Head of caudate nucleus (tissue), 42 donors: ENCODE measurements around the gene TBRG4.
A peak's percentile ranks its signal among the peaks of the same experiment; 100 is the strongest.

Source experiments
- DNase-seq, 42 donors: peaks; one replicate each; pipeline versions ENCODE4 v3.0.0 to v3.0.0-alpha.2; 2020 to 2021; ENCODE audit warnings: mixed read lengths in 7 of 42
- intact Hi-C: fragments of 100-400 bp; cut with DNase I; formaldehyde crosslinking; loops from one replicate; pipeline ENCODE4 v1.15.0; 2022

Gene TBRG4

GRCh38 chr7:45082031-45082830, 29.3 kb downstream of the TBRG4 start:
- intact Hi-C loops = no loop called here

GRCh38 chr7:45081670-45081974, 29.9 kb downstream of the TBRG4 start:
- peak in 3 of 42 donors; percentile 28 to 33 (median 28) for DNase-seq
- intact Hi-C loops = no loop called here

More at GRCh38 chr7:45082031-45082830, 29.3 kb downstream of the TBRG4 start:
- DNase-seq = peak in 39 of 42 donors; percentile 46 to 90 (median 80)

DNA sequence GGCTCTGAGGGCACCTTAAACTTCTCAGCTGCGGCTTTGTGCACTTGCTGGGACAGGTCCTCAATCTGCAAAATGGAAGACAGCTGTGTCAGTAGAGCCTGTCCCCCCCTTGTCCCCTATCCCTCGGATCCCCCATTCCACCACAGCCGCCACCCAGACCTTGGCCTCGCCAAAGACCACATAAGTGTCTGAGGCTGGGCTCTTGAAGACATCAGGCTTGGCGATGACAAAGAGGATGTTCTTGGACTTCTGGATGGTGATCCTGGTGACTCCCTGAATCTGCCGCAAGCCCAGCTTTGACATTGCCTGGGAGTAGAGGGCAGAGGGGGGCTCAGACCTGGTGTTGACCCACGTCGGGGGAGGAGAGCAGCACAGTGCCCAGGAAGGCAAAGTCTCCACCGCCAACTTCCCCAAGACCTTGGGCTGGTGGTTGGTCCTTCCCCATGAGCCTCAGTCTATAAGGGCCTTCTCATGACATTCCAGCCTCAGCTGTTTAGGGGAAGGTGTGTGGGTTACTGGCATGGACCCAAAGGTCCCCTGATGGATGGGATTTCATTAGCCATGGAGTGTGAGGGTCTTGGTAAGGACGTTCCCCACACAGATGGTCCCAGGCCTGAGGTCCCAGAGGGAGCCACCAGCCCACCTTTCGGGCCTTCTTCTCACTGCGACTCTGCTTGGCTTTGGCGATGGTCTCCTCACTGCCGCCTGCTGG, 30.4 kb downstream of the TBRG4 start:
- intact Hi-C loops = no loop called here
- DNase-seq = peak in 3 of 42 donors; percentile 22 to 29 (median 29)

DNA sequence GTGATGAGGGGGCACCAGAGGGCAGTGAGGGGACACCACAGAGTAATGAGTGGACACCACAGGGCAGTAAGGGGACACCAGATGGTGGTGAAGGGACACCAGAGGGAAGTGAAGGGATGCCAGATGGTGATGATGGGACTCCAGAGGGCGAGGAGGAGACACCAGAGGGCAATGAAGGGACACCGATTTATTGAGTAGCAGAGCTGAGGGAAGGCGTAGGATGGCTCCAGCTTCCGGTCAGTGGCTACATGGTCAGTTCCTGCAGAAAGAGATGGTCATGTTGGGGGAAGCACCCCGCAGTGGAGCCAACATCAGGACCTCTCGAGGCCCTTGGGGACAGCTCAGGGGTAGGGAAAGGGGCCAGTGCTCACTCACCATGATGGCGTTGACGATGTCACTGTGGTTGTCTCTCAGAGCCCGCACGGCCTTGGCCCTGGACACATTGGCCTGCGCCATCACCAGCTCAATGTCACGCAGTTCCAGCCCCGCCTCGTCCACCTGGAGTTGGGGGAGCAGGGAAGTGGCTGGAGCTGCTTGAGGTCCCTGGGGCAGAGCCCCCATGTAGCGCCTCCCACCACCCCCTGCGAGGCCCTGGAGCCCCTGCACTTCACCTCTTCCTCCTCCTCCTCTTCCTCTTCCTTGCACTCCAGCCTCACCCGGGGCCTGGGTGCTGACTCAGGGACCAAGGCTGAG, 31.1 kb downstream of the TBRG4 start:
- intact Hi-C loops = no loop called here

DNA sequence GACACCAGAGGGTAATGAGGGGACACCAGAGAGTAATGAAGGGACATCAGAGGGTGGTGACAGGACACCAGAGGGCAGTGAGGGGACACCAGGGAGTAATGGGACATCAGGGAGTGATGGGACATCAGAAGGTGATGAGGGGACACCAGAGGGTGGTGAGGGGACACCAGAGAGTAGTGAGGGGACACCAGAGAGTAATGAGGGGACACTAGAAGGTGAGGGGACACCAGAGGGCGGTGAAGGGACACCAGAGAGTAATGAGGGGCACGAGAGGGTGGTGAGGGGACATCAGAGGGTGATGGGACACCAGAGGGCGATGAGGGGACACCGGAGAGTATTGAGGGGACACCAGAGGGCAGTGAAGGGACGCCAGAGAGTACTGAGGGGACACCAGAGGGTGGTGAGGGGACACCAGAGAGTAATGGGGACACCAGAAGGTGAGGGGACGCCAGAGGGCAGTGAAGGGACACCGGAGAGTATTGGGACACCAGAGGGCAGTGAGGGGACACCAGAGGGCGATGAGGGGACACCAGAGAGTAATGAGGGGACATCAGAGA, 33.3 kb downstream of the TBRG4 start:
- intact Hi-C loops = no loop called here
- DNase-seq = peak in 5 of 42 donors; percentile 18 to 49 (median 37)

More for the DNA sequence above, 31.1 kb downstream of the TBRG4 start:
- DNase-seq = peak in 3 of 42 donors; percentile 25 to 33 (median 28)

DNA sequence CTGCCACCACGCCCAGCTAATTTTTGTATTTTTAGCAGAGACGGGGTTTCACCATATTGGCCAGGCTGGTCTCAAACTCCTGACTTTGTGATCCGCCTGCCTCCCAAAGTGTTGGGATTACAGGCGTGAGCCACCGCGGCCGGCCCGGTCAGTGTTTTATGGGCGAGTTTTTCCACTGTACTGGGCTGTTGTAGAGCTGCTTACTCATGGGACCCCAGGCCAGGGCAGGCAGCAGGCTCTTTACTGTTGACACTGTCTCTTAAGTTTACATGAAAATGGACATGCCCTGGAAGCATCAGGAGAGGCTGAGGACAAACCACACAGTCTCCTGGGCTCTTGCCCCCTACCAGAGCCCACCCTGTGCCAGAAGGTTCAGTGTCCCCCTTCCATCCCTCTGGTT, 33.9 kb downstream of the TBRG4 start:
- intact Hi-C loops = no loop called here
- peak in 3 of 42 donors; percentile 9 to 30 (median 29) for DNase-seq

- peak in 3 of 42 donors; percentile 12 to 37 (median 28) for DNase-seq
- intact Hi-C loops = no loop called here
These were observed 34.6 kb downstream of the TBRG4 start for GRCh38 chr7:45076946-45077345.

DNA sequence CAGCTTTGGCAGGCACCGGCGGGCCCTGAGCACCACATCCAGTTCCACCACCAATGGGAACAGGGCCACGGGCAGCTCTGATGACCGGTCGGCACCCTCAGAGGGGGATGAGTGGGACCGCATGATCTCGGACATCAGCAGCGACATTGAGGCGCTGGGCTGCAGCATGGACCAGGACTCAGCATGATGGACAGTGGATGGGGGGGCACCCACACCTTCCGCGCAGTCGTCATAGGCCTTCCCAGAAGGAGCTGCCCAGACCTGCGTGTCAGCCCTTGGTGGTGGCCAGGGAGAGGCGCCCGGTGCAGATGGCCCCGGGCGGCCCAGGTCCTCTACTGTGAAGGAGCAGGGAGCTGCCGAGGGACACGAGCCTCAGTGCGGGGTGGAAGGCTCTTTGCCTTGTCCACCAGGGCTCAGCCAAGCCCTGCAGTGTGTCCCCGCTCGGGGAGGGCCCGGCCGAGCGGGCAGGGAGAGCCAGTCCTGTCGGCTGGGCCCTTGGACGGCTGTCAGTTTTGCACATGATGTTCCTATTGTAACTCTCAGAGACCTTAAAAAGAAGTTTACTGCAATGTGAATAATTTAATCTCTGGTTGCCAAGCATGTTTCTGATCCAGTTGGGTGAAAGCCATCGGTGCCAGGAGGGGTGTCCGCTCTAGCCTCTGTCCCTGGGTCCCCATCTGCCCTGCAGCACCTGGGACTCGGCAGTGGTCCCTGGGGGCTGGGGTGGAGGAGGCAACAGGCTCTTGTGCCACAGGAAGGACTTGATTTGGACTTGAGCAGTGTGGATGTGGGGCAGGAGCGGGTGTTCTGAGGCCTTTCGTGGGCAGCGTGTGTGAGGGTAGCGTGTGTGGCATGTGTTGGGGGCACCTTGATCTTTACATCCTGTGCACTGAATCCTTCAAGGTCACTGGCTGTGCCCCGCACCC, 35.4 kb downstream of the TBRG4 start:
- intact Hi-C loops = no loop called here
- DNase-seq = peak in 6 of 42 donors; percentile 13 to 39 (median 30)

DNA sequence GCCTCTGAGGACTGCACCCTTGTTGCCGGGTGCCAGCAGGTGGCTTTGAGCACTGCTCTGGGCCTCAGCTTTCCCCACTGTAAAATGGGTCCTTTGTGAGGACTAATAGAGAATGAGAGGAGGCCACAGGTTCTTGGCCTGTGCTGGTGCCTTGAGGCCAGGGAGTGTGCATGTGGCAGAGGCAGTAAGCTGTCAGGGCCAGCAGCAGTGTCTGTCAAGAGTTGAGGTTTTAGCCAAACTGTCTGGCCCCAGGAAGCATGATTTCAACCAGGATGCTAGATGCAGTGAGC, 36.2 kb downstream of the TBRG4 start:
- intact Hi-C loops = no loop called here
- no peak for DNase-seq

DNA sequence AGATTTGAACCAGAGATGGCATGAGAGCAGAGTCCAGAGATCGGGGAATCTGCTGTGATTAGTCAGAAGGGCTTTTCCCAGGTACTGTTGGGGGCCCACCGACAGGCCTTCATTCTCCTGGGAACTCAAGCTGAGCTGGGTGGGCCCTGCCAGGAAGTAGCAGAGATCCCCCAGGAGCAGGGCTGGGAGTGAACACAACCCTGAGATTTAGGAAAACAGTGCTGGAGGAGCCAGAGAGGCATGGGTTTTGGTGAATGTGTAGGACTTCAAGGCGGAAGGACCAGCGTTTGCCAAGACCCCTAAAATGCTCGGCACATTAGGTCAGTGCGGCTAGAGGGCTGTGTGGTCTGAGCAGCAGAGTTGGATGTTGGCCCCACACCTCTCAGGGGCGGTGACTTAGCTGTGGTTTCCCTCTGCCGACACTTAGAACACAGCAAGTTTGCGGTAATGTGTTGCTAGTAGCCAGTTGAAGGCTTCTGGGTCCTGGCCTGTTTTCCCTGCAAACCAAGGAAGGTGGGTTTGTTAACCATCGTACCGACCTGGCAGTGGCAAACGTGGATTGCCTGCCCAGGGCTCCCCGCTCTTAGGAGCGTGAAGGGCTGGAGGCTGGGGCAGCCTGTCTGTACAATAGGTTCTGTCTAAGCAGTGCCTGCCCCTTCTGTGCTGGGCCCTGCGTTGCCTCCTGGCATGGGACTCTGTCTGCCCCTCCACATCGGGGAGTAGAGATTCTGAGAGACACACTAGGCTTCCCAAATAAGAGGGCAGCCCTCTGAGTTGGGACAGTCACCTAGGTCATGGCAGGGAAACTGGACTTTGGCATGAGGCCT, 36.8 kb downstream of the TBRG4 start:
- peak in 2 of 42 donors; percentile 24 for DNase-seq
- intact Hi-C loops = no loop called here

GRCh38 chr7:45073786-45074527, 37.5 kb downstream of the TBRG4 start:
- DNase-seq = peak in 18 of 42 donors; percentile 30 to 74 (median 54)
- intact Hi-C loops = no loop called here

DNA sequence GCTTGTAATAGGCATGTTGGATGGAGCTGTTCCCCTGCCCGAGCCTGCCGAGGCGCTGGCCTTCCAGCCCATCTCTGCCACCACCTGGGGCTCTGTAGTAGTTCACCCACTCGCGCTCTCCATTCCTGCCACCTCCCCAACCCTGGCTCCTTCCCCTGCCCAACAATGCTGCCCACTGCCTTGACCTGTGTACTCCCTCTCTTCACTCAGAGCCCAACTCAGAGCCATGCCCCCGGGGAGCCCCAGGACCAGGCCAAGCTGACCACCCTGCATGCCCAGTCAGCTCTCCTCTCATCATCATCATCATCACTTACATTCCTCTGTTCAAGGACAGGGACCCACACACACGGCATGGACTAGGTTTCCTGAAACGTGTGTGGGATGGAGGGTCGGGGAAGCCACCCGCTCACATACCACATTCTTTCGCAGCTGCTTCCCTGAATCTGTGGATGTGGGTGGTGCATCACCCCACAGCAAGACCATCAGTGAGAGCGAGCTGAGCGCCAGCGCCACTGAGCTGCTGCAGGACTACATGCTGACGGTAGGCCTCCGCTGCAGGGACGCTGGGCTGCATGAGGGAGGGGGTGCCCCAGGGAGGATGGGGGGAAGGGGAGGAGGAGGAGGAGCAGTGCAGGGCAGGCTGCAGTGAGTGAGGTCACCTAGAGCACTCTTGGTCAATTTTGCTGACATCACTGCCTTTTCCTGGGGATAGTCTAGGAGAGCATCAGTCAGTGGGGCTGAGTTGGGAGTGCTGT, 38.3 kb downstream of the TBRG4 start:
- DNase-seq = peak in 12 of 42 donors; percentile 25 to 65 (median 46)
- intact Hi-C loops = no loop called here

DNA sequence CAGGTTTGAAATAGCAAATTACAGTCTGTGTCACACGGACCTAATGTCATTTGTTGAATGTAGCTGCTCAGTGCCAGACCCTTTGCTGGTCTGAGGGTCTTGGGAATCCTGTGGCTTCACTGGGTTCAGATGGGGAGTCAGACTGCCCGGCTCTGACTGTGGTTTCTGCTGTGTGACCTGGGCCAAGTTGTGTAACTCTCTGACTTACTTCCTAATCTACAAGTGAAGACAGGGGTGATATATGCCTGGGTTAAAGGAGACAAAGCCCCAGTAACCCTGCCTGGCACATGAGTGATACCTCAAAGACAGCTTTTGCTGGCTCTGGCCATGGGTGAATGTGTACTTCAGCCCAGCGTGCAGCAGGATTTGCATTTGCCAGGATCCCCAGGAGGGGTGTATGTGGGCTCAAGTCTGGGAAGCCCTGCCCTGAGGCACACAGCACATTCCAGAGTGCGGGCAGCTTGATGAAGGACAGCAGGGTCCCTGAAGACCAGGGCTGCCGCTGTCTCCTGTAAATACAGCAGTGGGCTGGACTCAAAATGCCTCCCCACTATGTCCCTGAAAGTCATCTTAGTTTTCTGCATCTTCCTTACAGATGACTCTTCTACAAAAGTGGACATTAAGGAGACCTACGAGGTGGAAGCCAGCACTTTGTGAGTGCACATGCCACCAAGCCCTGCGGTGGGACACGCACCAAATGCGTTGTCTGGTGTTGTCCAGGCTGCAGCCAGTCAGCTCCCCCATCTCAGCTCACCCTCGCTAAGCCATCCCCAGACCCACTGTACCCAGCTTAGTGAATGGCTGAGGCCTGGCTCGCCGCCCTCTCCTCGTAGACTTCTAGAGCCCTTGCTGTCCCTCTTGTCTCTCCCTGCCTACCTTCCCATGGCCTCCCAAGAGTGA, 39.1 kb downstream of the TBRG4 start:
- DNase-seq = peak in 2 of 42 donors; percentile 23
- intact Hi-C loops = no loop called here

DNA sequence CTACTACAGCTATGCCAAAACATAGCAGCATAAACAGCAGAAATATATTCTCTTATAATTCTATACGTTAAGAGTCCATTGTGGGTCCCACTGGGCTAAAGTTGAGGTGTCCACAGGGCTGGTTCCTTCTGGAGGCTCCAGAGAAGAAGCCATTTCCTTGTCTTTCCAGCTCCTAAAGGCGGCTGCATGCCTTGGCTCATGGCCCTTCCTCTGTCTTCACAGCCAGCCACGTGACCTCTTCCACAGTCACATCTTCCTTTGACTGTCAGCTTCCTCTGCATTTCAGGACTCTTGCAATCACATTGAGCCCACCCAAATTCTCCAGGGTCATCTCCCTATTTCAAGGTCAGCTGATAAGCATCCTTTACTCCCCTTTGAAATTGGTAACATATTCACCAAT, 40.0 kb downstream of the TBRG4 start:
- peak in 1 of 42 donors; percentile 16 for DNase-seq
- intact Hi-C loops = no loop called here

GRCh38 chr7:45070254-45070642, 41.2 kb downstream of the TBRG4 start:
- intact Hi-C loops = no loop called here
- DNase-seq = no peak
